ENCODE data around the gene ARFGAP1. TPM values are rescaled to one million over a fixed set of nuclear protein-coding genes. Genes with fewer than 3 reads are reported as not detected.
"Not testable (repeated sequence)": the region's sequence is repeated elsewhere in the genome, so short reads cannot be mapped to it uniquely, and the experiment has no call there.

Gene ARFGAP1
- total RNA-seq, 4 donors from 2014 or later: 31.0 to 55.1 (median 36.9) TPM

GRCh38 chr20:63334356-63334755 is 61.7 kb downstream of the ARFGAP1 start:
- intact Hi-C loops (cut with DNase I; ENCODE audit: low total_unique reads): no loop called here
- 72 to 76% methylated on average over 8 of the region's 8 CpGs for WGBS, 2 donors
- TF ChIP-seq CTCF (IDR thresholded peaks at IDR 0.05) (no peak), POLR2A (IDR thresholded peaks at IDR 0.05) (no peak)
- H3K4me3 ChIP-seq (ENCODE audit: low read depth, poor library complexity, severe bottlenecking): no peak overlapping the region
- DNase-seq (ENCODE audit: low spot score in 2 of 2): no peak

- 91 to 97% methylated on average over 7 to 9 of the region's 9 CpGs for WGBS, 2 donors
- intact Hi-C loops (cut with DNase I; ENCODE audit: low total_unique reads); H3K4me3 ChIP-seq (ENCODE audit: low read depth, poor library complexity, severe bottlenecking); DNase-seq (ENCODE audit: low spot score in 2 of 2): not testable (repeated sequence)
These were observed 62.4 kb downstream of the ARFGAP1 start for GRCh38 chr20:63335060-63335459.

- intact Hi-C loops (cut with DNase I; ENCODE audit: low total_unique reads): no loop called here
- WGBS, 2 donors: 53 to 61% methylated on average over 9 of the region's 9 CpGs
- TF ChIP-seq CTCF (IDR thresholded peaks at IDR 0.05) (no peak), POLR2A (IDR thresholded peaks at IDR 0.05) (no peak)
- no peak overlapping the region for H3K4me3 ChIP-seq (ENCODE audit: low read depth, poor library complexity, severe bottlenecking)
- DNase-seq (ENCODE audit: low spot score in 2 of 2): no peak
These were observed 63.1 kb downstream of the ARFGAP1 start for GRCh38 chr20:63335711-63336110.

- no peak for DNase-seq (ENCODE audit: low spot score in 2 of 2)
- H3K4me3 ChIP-seq (ENCODE audit: low read depth, poor library complexity, severe bottlenecking): no peak overlapping the region
- WGBS, 2 donors: 88% methylated on average over 29 of the region's 29 CpGs
- no peak for TF ChIP-seq CTCF (IDR thresholded peaks at IDR 0.05)
- no peak for TF ChIP-seq POLR2A (IDR thresholded peaks at IDR 0.05)
- intact Hi-C loops (cut with DNase I; ENCODE audit: low total_unique reads): no loop called here
These were observed 63.7 kb downstream of the ARFGAP1 start for GRCh38 chr20:63336232-63336752.

GRCh38 chr20:63337786-63338420 is 65.3 kb downstream of the ARFGAP1 start:
- intact Hi-C loops (cut with DNase I; ENCODE audit: low total_unique reads): no loop called here
- WGBS, 2 donors: 67 to 68% methylated on average over 12 of the region's 12 CpGs
- no peak for DNase-seq (ENCODE audit: low spot score in 2 of 2)
- H3K4me3 ChIP-seq (ENCODE audit: low read depth, poor library complexity, severe bottlenecking): no peak overlapping the region
- no peak for TF ChIP-seq CTCF (IDR thresholded peaks at IDR 0.05)
- no peak for TF ChIP-seq POLR2A (IDR thresholded peaks at IDR 0.05)

MicroRNA genes within 50 kb of the gene (microRNA counts, 767-probe panel; counts per million panel counts)
- 0 to 358 counts per million in 2 donors for microRNA hsa-miR-3196

Small RNA genes within 50 kb of the gene (microRNA-seq; reads per million reads assigned to microRNA genes)
- 0 reads per million in 2 donors for gene MIR3196 (ENCODE audit: borderline number of aligned reads in 1 of 2, borderline replicate concordance in 2 of 2)
- gene MIR4326 (ENCODE audit: borderline number of aligned reads in 1 of 2, borderline replicate concordance in 2 of 2): 0 reads per million in 2 donors

Other genes starting within 250 kb of the ARFGAP1 start
- gene YTHDF1, start 56.7 kb upstream of the ARFGAP1 start, total RNA-seq: 10 to 100 TPM; 28.1 to 32.2 (median 30.6) TPM
- gene BIRC7, start 36.9 kb upstream of the ARFGAP1 start, total RNA-seq: 1 to 10 TPM in 2 of 4 donors, under 1 TPM in 1, not detected in 1; 0.53 to 2.5 (median 1.4) TPM
- gene NKAIN4, start 18.4 kb upstream of the ARFGAP1 start, total RNA-seq: 1 to 10 TPM in 1 of 4 donors, under 1 TPM in 1, not detected in 2; 0.23 to 1.1 TPM
- gene COL20A1, start 20.4 kb downstream of the ARFGAP1 start, total RNA-seq: not detected
- gene CHRNA4, start 88.5 kb downstream of the ARFGAP1 start, total RNA-seq: under 1 TPM in 1 of 4 donors, not detected in 3; 0.13 TPM
- not detected for gene KCNQ2, start 199.8 kb downstream of the ARFGAP1 start, total RNA-seq
- 10 to 100 TPM; 13.3 to 26.8 (median 22.9) TPM for gene EEF1A2, start 226.3 kb downstream of the ARFGAP1 start, total RNA-seq
- 100 to 1,000 TPM; 122 to 426 (median 348) TPM for gene PPDPF, start 248.0 kb downstream of the ARFGAP1 start, total RNA-seq

All from lower leg skin (tissue), 4 donors.